Measurements from ENCODE around the gene IQUB.

IQUB gene

DNA sequence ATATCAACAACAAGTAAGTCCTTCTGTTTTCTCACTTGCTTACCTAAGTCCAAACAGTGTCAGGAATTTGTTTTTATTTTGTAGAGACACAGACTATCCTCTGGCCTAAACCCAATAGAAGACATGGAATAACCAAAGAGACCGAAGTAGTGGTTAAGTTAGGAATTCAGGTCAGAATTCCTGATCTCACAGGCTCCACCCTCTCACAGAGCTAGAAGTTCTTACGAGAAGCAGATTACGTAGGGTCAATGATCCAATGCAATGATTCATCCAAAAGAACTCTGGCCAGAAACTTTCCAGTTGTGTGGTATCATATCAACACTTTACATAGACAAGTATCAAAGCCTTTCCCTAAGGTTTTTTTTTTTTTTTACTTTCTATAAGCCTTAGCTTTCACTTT lies 73.8 kb downstream of the IQUB start:
- Histone ChIP-seq H3K4me3 (replicated peaks; ENCODE audit: insufficient read depth, low read length) (no peak overlapping the region), H3K27me3 (ENCODE audit: insufficient read depth, poor library complexity, severe bottlenecking) (no peaks in the 10 kb centered on the region), H3K27ac (replicated peaks) (no peak overlapping the region)
- no peak for DNase-seq (ENCODE audit: low read depth in 1 of 2, low spot score in 1 of 2)
- no peak for TF ChIP-seq GABPA (IDR thresholded peaks at IDR 0.05; ENCODE audit: low read depth)
- TF ChIP-seq REST (IDR thresholded peaks at IDR 0.05; ENCODE audit: insufficient replicate concordance, low read depth): no peak
- TF ChIP-seq, protein P1, sequence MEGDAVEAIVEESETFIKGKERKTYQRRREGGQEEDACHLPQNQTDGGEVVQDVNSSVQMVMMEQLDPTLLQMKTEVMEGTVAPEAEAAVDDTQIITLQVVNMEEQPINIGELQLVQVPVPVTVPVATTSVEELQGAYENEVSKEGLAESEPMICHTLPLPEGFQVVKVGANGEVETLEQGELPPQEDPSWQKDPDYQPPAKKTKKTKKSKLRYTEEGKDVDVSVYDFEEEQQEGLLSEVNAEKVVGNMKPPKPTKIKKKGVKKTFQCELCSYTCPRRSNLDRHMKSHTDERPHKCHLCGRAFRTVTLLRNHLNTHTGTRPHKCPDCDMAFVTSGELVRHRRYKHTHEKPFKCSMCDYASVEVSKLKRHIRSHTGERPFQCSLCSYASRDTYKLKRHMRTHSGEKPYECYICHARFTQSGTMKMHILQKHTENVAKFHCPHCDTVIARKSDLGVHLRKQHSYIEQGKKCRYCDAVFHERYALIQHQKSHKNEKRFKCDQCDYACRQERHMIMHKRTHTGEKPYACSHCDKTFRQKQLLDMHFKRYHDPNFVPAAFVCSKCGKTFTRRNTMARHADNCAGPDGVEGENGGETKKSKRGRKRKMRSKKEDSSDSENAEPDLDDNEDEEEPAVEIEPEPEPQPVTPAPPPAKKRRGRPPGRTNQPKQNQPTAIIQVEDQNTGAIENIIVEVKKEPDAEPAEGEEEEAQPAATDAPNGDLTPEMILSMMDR (IDR thresholded peaks at IDR 0.05; ENCODE audit: insufficient read depth, low read length): no peak
- TF ChIP-seq SPI1 (IDR thresholded peaks at IDR 0.05; ENCODE audit: borderline replicate concordance, low read depth): no peak

GRCh38 chr7:123455965-123456470 lies 78.4 kb downstream of the IQUB start:
- H3K27ac ChIP-seq (replicated peaks): no peak overlapping the region
- no peak for DNase-seq (ENCODE audit: low read depth in 1 of 2, low spot score in 1 of 2)
- no peaks in the 10 kb centered on the region for H3K27me3 ChIP-seq (ENCODE audit: insufficient read depth, poor library complexity, severe bottlenecking)
- TF ChIP-seq POLR2AphosphoS5 (IDR thresholded peaks at IDR 0.05; ENCODE audit: low read depth): no peak
- TF ChIP-seq, protein P1 (IDR thresholded peaks at IDR 0.05; ENCODE audit: insufficient read depth, low read length): no peak
- H3K4me3 ChIP-seq (replicated peaks; ENCODE audit: insufficient read depth, low read length): no peak overlapping the region

- TF ChIP-seq GABPA (IDR thresholded peaks at IDR 0.05; ENCODE audit: low read depth): no peak
- no peak for TF ChIP-seq SPI1 (IDR thresholded peaks at IDR 0.05; ENCODE audit: borderline replicate concordance, low read depth)
- TF ChIP-seq POLR2AphosphoS5 (IDR thresholded peaks at IDR 0.05; ENCODE audit: low read depth): no peak
- no peak for DNase-seq (ENCODE audit: low read depth in 1 of 2, low spot score in 1 of 2)
- Histone ChIP-seq H3K4me3 (replicated peaks; ENCODE audit: insufficient read depth, low read length) (no peak overlapping the region), H3K27me3 (ENCODE audit: insufficient read depth, poor library complexity, severe bottlenecking) (no peaks in the 10 kb centered on the region), H3K27ac (replicated peaks) (no peak overlapping the region)
Measured at GRCh38 chr7:123440101-123440548, 94.3 kb downstream of the IQUB start.

DNA sequence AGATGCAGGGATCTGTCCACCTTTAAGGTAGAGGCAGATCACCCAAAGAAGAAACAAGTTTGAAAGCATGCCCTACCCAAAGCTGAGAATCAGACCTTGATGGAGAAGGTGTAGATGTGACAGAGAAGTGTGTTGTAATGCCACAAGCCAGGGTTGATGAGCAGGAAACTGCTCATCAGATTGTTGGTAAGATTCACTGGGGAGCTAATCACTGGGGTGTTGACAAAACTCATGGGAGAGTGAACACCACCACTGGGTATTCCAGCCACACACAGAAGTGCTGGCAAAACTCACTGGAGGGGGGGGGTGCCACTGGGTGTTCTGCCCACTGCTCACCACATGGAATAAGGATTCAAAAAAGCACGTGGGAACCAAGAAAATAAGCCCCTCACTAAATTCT lies 95.2 kb downstream of the IQUB start:
- no peaks in the 10 kb centered on the region for H3K27me3 ChIP-seq (ENCODE audit: insufficient read depth, poor library complexity, severe bottlenecking)
- no peak overlapping the region for H3K27ac ChIP-seq (replicated peaks)
- TF ChIP-seq GABPA (IDR thresholded peaks at IDR 0.05; ENCODE audit: low read depth): no peak
- TF ChIP-seq, protein P1 (IDR thresholded peaks at IDR 0.05; ENCODE audit: insufficient read depth, low read length): no peak
- TF ChIP-seq REST (IDR thresholded peaks at IDR 0.05; ENCODE audit: insufficient replicate concordance, low read depth): no peak
- TF ChIP-seq POLR2AphosphoS5 (IDR thresholded peaks at IDR 0.05; ENCODE audit: low read depth): no peak
- no peak for TF ChIP-seq SPI1 (IDR thresholded peaks at IDR 0.05; ENCODE audit: borderline replicate concordance, low read depth)
- H3K4me3 ChIP-seq (replicated peaks; ENCODE audit: insufficient read depth, low read length): no peak overlapping the region
- DNase-seq (ENCODE audit: low read depth in 1 of 2, low spot score in 1 of 2): no peak

Measured in HL-60 (cell line).